Thyroid gland (tissue), 4 donors: ENCODE data around the gene KRT15. TPM values are rescaled to one million over a fixed set of nuclear protein-coding genes. Genes with fewer than 3 reads are reported as not detected.

ENCODE experiments used
- DNase-seq, 2 donors: peaks; one replicate each; pipeline ENCODE4 v3.0.0-alpha.2; 2019
- H3K27ac ChIP-seq, 3 donors: fragments of 200-600 bp; sonication (generic); 1 replicate in 2 of 3; 2 replicates in 1 of 3; pipeline ENCODE4 v1.5.1; 2016 to 2019; ENCODE audit warnings: mild to moderate bottlenecking in 1 of 3, moderate library complexity in 1 of 3
- H3K27me3 ChIP-seq: fragments of 200-600 bp; sonication (generic); one replicate; pipeline ENCODE4 v1.5.1; 2019
- H3K36me3 ChIP-seq, 2 donors: fragments of 200-600 bp; sonication (generic); one replicate each; pipeline ENCODE4 v1.5.1; 2016 to 2019
- H3K4me1 ChIP-seq, 2 donors: fragments of 200-600 bp; sonication (generic); one replicate each; pipeline ENCODE4 v1.5.1; 2017 to 2019
- H3K4me3 ChIP-seq, 3 donors: fragments of 200-600 bp; sonication (generic); replicated peaks in 1 of 3; 1 replicate in 2 of 3; 2 replicates in 1 of 3; pipeline ENCODE4 v1.5.1; 2016; ENCODE audit warnings: mild to moderate bottlenecking in 1 of 3
- H3K9me3 ChIP-seq: fragments of 200-600 bp; sonication (generic); one replicate; pipeline ENCODE4 v1.5.1; 2017
- CTCF ChIP-seq, 6 experiments: fragments of 200-600 bp in 3 of 6; fragments of 450-650 bp in 3 of 6; sonication (generic) in 3 of 6; IDR thresholded peaks; one replicate each; pipeline ENCODE4 v1.5.1; 2016 to 2019; ENCODE audit warnings: antibody characterized with exemption in 6 of 6, mild to moderate bottlenecking in 2 of 6, inconsistent platforms in 1 of 6, moderate library complexity in 1 of 6
- POLR2A ChIP-seq, 2 donors: fragments of 450-650 bp; IDR thresholded peaks; one replicate each; pipeline ENCODE4 v1.6.1; 2017; ENCODE audit warnings: antibody characterized with exemption in 2 of 2, mild to moderate bottlenecking in 2 of 2, moderate library complexity in 1 of 2
- WGBS, 2 donors: methylation state at CpG; one replicate each; pipeline ENCODE4 v1.1.5; 2017; 5-methylcytosine and 5-hydroxymethylcytosine counted together
- intact Hi-C: fragments of 100-400 bp; cut with DNase I; formaldehyde crosslinking; loops from one replicate; pipeline ENCODE4 v1.15.1; 2023
- total RNA-seq, 4 donors: library from RNA; depleted of rRNA; stranded (reverse); fragments of >200 nt; gene quantifications; one replicate each; pipeline ENCODE4 v1.2.3, GENCODE V29; 2016

The KRT15 gene
- total RNA-seq, 4 donors from 2014 or later, result 0.93 TPM; not detected in 3

- Histone ChIP-seq H3K4me1 (peaks cover 2 to 6% of the 10 kb centered on the region in 2 donors), H3K36me3 (no peaks in the 10 kb centered on the region), H3K9me3 (no peaks in the 10 kb centered on the region), H3K27ac (no peak overlapping the region), H3K27me3 (peaks cover 5% of the 10 kb centered on the region), H3K4me3 (no peak overlapping the region)
- 82 to 85% methylated on average over 11 to 12 of the region's 12 CpGs for WGBS, 2 donors
- TF ChIP-seq POLR2A (IDR thresholded peaks at IDR 0.05) (no peak), CTCF (IDR thresholded peaks at IDR 0.05) (no peak)
- DNase-seq, result no peak
- intact Hi-C loops, result no loop called here
These were observed 3.9 kb upstream of the KRT15 start for GRCh38 chr17:41522301-41523224.

DNA sequence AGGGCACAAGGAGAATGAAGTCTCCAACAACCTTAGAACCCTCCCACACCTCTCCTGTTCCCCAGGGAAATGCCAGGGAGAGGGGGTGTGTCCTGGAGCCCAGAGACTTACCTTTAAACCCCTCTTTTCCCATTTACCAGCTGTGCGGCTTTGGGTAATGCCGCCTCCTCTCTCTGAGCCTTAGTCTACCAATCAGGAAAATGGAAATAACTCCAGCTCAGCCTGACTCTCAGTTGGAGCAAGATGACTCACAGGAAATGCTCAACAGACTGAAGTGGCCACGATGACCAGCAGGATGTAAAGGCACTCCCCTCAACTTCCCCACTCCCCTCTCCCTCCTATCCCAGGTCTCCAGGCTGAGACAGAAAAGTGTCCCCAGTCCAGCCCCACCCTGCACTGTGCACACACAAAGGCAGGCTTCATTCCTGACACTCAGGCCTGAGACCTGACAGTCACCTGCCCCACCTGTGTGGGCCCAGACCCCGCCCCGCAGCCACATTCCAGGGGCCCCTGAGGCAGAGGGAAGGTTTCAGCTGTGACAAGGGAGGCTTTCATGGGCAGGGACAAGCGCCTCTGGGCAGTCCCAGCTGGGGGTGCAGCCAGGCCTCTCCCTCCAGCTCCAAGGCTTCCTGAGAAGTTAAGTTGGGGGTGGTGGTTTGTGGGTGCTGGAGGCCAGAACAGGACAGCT lies 3.0 kb upstream of the KRT15 start:
- TF ChIP-seq POLR2A (IDR thresholded peaks at IDR 0.05) (no peak), CTCF (IDR thresholded peaks at IDR 0.05) (no peak)
- Histone ChIP-seq H3K4me1 (no peaks in the 10 kb centered on the region), H3K9me3 (no peaks in the 10 kb centered on the region), H3K27me3 (no peaks in the 10 kb centered on the region), H3K4me3 (no peak overlapping the region), H3K27ac (no peak overlapping the region), H3K36me3 (no peaks in the 10 kb centered on the region)
- WGBS, 2 donors, result 58 to 63% methylated on average over 6 of the region's 6 CpGs
- intact Hi-C loops, result no loop called here
- peak; percentile 14 to 18 for DNase-seq

DNA sequence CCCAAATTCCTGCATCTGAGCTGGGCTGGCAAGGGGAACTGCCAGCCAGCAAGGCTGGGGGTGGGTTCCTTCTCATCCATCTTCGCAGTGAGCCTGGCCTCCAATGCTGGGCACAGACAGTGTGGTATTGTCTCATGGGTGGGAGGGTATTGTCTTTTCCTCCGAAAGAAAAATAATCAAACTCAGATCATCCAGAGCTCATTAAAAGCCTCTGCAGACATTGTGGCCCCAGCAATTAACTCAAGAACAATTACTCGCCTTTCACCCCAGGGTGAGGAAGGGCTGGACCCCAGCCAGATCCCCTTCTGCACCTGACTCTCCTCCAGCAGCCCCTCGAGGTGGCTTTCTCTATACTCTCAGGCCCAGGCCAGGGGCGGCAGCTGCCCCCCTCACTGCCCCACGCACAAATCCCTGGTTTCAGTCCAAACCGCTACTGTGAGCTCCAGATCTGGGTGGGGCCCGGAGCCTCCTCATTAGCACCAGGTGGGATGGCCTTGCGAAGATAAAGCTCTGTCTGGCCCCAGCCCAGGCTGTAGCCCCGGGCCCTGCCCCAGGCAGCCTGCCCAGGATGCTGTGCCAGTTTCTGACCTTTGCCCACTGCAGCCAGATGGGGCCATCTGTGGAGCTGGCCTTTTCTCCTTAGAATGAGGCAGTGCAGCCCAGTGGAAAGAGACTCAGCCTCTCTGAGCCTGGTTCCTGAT lies 2.3 kb upstream of the KRT15 start:
- Histone ChIP-seq H3K4me1 (no peaks in the 10 kb centered on the region), H3K27me3 (no peaks in the 10 kb centered on the region), H3K4me3 (no peak overlapping the region), H3K36me3 (no peaks in the 10 kb centered on the region), H3K27ac (no peak overlapping the region), H3K9me3 (no peaks in the 10 kb centered on the region)
- 59 to 63% methylated on average over 7 to 10 of the region's 10 CpGs for WGBS, 2 donors
- no peak for DNase-seq
- intact Hi-C loops, result no loop called here
- no peak for TF ChIP-seq CTCF (IDR thresholded peaks at IDR 0.05)
- TF ChIP-seq POLR2A (IDR thresholded peaks at IDR 0.05), result no peak

DNA sequence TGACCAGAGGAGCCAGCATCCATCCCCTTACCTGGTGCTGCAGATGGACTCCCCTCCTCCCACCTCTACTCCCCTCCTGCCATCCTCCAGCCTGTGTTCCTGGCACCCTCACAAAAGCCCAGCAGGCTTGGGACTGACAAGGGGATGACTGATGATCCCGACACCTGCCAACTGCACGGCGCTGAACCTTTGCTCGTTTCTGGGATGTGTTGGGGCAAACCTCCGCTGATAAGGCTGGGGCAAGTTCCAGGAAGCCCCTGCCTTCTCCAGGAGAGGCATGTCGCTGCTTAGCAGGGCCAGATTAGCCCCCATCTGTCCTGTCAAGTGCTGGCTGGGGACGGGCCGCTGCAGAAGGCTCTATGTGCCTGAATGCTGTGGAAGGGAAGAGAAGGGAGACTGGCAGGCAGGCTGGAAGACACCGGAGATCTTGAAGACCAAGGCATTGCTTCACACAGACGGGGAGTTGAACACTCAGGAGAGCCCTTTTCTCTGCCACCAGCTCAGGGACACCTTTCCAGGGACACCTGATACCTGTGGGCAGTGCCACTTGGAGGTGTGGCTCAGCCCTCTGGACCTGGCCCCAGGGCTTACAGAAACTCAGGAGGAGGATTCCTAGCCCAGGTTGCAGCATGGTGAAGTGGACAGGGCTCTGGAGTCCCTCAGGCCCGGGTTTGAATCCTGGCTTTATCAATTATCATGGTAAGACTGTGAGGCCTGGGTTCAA lies 973 bp upstream of the KRT15 start:
- intact Hi-C loops, result no loop called here
- TF ChIP-seq CTCF (IDR thresholded peaks at IDR 0.05) (no peak), POLR2A (IDR thresholded peaks at IDR 0.05) (no peak)
- H3K36me3 ChIP-seq, result no peaks in the 10 kb centered on the region
- no peaks in the 10 kb centered on the region for H3K4me1 ChIP-seq
- H3K4me3 ChIP-seq, result no peak overlapping the region
- H3K27me3 ChIP-seq, result no peaks in the 10 kb centered on the region
- no peak for DNase-seq
- no peaks in the 10 kb centered on the region for H3K9me3 ChIP-seq
- H3K27ac ChIP-seq, result no peak overlapping the region
- WGBS, 2 donors, result 64 to 69% methylated on average over 6 to 9 of the region's 11 CpGs
